Sigmoid colon (tissue), 4 donors: ENCODE measurements around the gene LGR5.

Source experiments
- POLR2AphosphoS5 ChIP-seq, 4 donors: sonication (generic); formaldehyde crosslinking; IDR thresholded peaks; one replicate each; pipeline ENCODE4 v1.6.1; 2017; ENCODE audit warnings: antibody characterized with exemption in 4 of 4
- TF ChIP-seq, protein P1 (sequence below), 4 experiments: fragments of 450-650 bp in 3 of 4; fragments of 200-600 bp in 1 of 4; IDR thresholded peaks; one replicate each; pipeline ENCODE4 v1.5.1; 2016 to 2019; ENCODE audit warnings: antibody characterized with exemption in 4 of 4, mild to moderate bottlenecking in 3 of 4, moderate library complexity in 2 of 4

- TF ChIP-seq, protein P1, sequence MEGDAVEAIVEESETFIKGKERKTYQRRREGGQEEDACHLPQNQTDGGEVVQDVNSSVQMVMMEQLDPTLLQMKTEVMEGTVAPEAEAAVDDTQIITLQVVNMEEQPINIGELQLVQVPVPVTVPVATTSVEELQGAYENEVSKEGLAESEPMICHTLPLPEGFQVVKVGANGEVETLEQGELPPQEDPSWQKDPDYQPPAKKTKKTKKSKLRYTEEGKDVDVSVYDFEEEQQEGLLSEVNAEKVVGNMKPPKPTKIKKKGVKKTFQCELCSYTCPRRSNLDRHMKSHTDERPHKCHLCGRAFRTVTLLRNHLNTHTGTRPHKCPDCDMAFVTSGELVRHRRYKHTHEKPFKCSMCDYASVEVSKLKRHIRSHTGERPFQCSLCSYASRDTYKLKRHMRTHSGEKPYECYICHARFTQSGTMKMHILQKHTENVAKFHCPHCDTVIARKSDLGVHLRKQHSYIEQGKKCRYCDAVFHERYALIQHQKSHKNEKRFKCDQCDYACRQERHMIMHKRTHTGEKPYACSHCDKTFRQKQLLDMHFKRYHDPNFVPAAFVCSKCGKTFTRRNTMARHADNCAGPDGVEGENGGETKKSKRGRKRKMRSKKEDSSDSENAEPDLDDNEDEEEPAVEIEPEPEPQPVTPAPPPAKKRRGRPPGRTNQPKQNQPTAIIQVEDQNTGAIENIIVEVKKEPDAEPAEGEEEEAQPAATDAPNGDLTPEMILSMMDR (IDR thresholded peaks at IDR 0.05): no peak
- TF ChIP-seq POLR2AphosphoS5 (IDR thresholded peaks at IDR 0.05): no peak
Measured at GRCh38 chr12:71538807-71539206, 99.2 kb downstream of the LGR5 start.
